PFSK-1 (cell line): ENCODE results near the gene SLC36A2.

ENCODE experiments used
- POLR2AphosphoS5 ChIP-seq: IDR thresholded peaks from 2 replicates; pipeline ENCODE4 v1.6.1; 2012; ENCODE audit warnings: low read depth, mild to moderate bottlenecking, control low read depth, low read length, moderate library complexity
- REST ChIP-seq, 2 experiments: IDR thresholded peaks; 2 replicates each; pipeline versions ENCODE4 v1.6.1 to v1.8.0; 2011 to 2012; ENCODE audit warnings: low read depth in 2 of 2, low read length in 2 of 2, control low read depth in 1 of 2, inconsistent platforms in 1 of 2, mild to moderate bottlenecking in 1 of 2, moderate library complexity in 1 of 2; ENCODE audit not compliant: insufficient read depth in 1 of 2

GRCh38 chr5:151310932-151311331, 36.4 kb downstream of the SLC36A2 start:
- no peak for TF ChIP-seq POLR2AphosphoS5
- TF ChIP-seq REST (IDR thresholded peaks at IDR 0.05; ENCODE audit: insufficient read depth in 1 of 2, low read depth in 2 of 2, low read length in 2 of 2) = no peak
